ENCODE data around the gene UBE2L5. TPM values are rescaled to one million over a fixed set of nuclear protein-coding genes. Genes with fewer than 3 reads are reported as not detected.
"Not testable (repeated sequence)": the region's sequence is repeated elsewhere in the genome, so short reads cannot be mapped to it uniquely, and the experiment has no call there.

The UBE2L5 gene
- total RNA-seq, 3 donors from 2014 or later = 0.98 to 1.3 TPM; not detected in 1

GRCh38 chr13:30442926-30443325 is 20.6 kb downstream of the UBE2L5 start:
- TF ChIP-seq CTCF (IDR thresholded peaks at IDR 0.05) (no peak), POLR2A (IDR thresholded peaks at IDR 0.05) (no peak), POLR2AphosphoS5 (IDR thresholded peaks at IDR 0.05) (no peak)
- no peaks in the 10 kb centered on the region for H3K36me3 ChIP-seq
- intact Hi-C loops (cut with DNase I; ENCODE audit: low total_unique reads) = no loop called here
- DNase-seq (ENCODE audit: low spot score in 2 of 2) = no peak
- no peak overlapping the region for H3K27ac ChIP-seq
- no peaks in the 10 kb centered on the region for H3K9me3 ChIP-seq
- no peak overlapping the region for H3K4me3 ChIP-seq
- H3K4me1 ChIP-seq = no peaks in the 10 kb centered on the region
- H3K27me3 ChIP-seq = no peaks in the 10 kb centered on the region

- H3K4me3 ChIP-seq; H3K27me3 ChIP-seq; intact Hi-C loops (cut with DNase I; ENCODE audit: low total_unique reads); H3K4me1 ChIP-seq; H3K27ac ChIP-seq; H3K36me3 ChIP-seq; DNase-seq (ENCODE audit: low spot score in 2 of 2); H3K9me3 ChIP-seq: not testable (repeated sequence)
These were observed 21.2 kb downstream of the UBE2L5 start for GRCh38 chr13:30443491-30443890.

GRCh38 chr13:30443957-30444404 is 21.7 kb downstream of the UBE2L5 start:
- DNase-seq (ENCODE audit: low spot score in 2 of 2) = no peak
- Histone ChIP-seq H3K4me1 (no peaks in the 10 kb centered on the region), H3K27me3 (no peaks in the 10 kb centered on the region), H3K9me3 (no peaks in the 10 kb centered on the region), H3K36me3 (no peaks in the 10 kb centered on the region), H3K4me3 (no peak overlapping the region), H3K27ac (no peak overlapping the region)
- no peak for TF ChIP-seq POLR2AphosphoS5 (IDR thresholded peaks at IDR 0.05)
- TF ChIP-seq CTCF (IDR thresholded peaks at IDR 0.05) = no peak
- TF ChIP-seq POLR2A (IDR thresholded peaks at IDR 0.05) = no peak
- intact Hi-C loops (cut with DNase I; ENCODE audit: low total_unique reads) = no loop called here

GRCh38 chr13:30446126-30446500 is 23.8 kb downstream of the UBE2L5 start:
- peak in 1 of 3 donors; percentile 0 for TF ChIP-seq POLR2AphosphoS5 (IDR thresholded peaks at IDR 0.05)
- no peak for TF ChIP-seq CTCF (IDR thresholded peaks at IDR 0.05)
- Histone ChIP-seq H3K36me3 (no peaks in the 10 kb centered on the region), H3K4me3 (peak overlapping the region; percentile 42 to 61 (median 46)), H3K4me1 (no peaks in the 10 kb centered on the region), H3K27me3 (no peaks in the 10 kb centered on the region), H3K27ac (peak overlapping the region; percentile 60 to 82), H3K9me3 (no peaks in the 10 kb centered on the region)
- no peak for DNase-seq (ENCODE audit: low spot score in 2 of 2)
- intact Hi-C loops (cut with DNase I; ENCODE audit: low total_unique reads) = no loop called here

GRCh38 chr13:30448441-30448840 is 26.1 kb downstream of the UBE2L5 start:
- intact Hi-C loops (cut with DNase I; ENCODE audit: low total_unique reads) = no loop called here
- Histone ChIP-seq H3K4me3 (no peak overlapping the region), H3K36me3 (no peaks in the 10 kb centered on the region), H3K4me1 (no peaks in the 10 kb centered on the region), H3K27ac (no peak overlapping the region), H3K27me3 (no peaks in the 10 kb centered on the region), H3K9me3 (no peaks in the 10 kb centered on the region)
- DNase-seq (ENCODE audit: low spot score in 2 of 2) = no peak
- TF ChIP-seq CTCF (IDR thresholded peaks at IDR 0.05) (no peak), POLR2A (IDR thresholded peaks at IDR 0.05) (no peak), POLR2AphosphoS5 (IDR thresholded peaks at IDR 0.05) (no peak)

GRCh38 chr13:30450066-30450465 is 27.8 kb downstream of the UBE2L5 start:
- no peaks in the 10 kb centered on the region for H3K4me1 ChIP-seq
- H3K27ac ChIP-seq = no peak overlapping the region
- TF ChIP-seq POLR2A (IDR thresholded peaks at IDR 0.05) = no peak
- TF ChIP-seq POLR2AphosphoS5 (IDR thresholded peaks at IDR 0.05) = no peak
- TF ChIP-seq CTCF (IDR thresholded peaks at IDR 0.05) = no peak
- H3K9me3 ChIP-seq = no peaks in the 10 kb centered on the region
- DNase-seq (ENCODE audit: low spot score in 2 of 2) = no peak
- intact Hi-C loops (cut with DNase I; ENCODE audit: low total_unique reads) = no loop called here
- no peak overlapping the region for H3K4me3 ChIP-seq
- H3K27me3 ChIP-seq = no peaks in the 10 kb centered on the region
- H3K36me3 ChIP-seq = no peaks in the 10 kb centered on the region

- H3K27ac ChIP-seq; intact Hi-C loops (cut with DNase I; ENCODE audit: low total_unique reads); DNase-seq (ENCODE audit: low spot score in 2 of 2); H3K4me1 ChIP-seq; H3K4me3 ChIP-seq; H3K9me3 ChIP-seq; H3K27me3 ChIP-seq; H3K36me3 ChIP-seq: not testable (repeated sequence)
These were observed 29.2 kb downstream of the UBE2L5 start for GRCh38 chr13:30451476-30451875.
